Measurements from ENCODE around the gene PLXDC2.

Gene PLXDC2

GRCh38 chr10:19941206-19941880 is 125.1 kb downstream of the PLXDC2 start:
- no peak overlapping the region for H3K4me3 ChIP-seq (ENCODE audit: low read depth, low read length)
- no peak for TF ChIP-seq CTCF (IDR thresholded peaks at IDR 0.05; ENCODE audit: control insufficient read depth, extremely low read depth, insufficient read depth)
- no peak for DNase-seq (ENCODE audit: low read depth)

- peak; percentile 28 for DNase-seq (ENCODE audit: low read depth)
- no peak overlapping the region for H3K4me3 ChIP-seq (ENCODE audit: low read depth, low read length)
- TF ChIP-seq CTCF (IDR thresholded peaks at IDR 0.05; ENCODE audit: control insufficient read depth, extremely low read depth, insufficient read depth), result no peak
Measured at GRCh38 chr10:19944911-19945663, 128.9 kb downstream of the PLXDC2 start.

DNA sequence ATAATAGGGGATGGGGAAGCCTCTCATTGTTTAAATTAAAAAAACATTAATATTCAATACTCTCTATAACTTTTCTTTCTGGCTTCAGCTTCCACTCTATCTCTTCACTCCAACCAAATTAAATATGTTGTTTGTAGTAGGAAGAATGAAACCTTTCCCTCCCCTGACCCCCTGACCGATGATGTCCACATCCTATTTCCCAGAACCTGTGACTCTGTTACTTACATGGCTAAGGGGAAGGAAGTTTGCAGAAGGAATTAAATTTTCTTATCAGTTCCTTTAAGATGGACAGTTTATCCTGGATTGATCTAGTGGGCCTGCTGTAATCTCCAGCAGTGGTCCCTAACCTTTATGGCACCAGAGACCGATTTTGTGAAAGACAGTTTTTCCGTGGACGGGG is 130.0 kb downstream of the PLXDC2 start:
- DNase-seq (ENCODE audit: low read depth), result no peak
- no peak overlapping the region for H3K4me3 ChIP-seq (ENCODE audit: low read depth, low read length)
- TF ChIP-seq CTCF (IDR thresholded peaks at IDR 0.05; ENCODE audit: control insufficient read depth, extremely low read depth, insufficient read depth), result no peak

DNA sequence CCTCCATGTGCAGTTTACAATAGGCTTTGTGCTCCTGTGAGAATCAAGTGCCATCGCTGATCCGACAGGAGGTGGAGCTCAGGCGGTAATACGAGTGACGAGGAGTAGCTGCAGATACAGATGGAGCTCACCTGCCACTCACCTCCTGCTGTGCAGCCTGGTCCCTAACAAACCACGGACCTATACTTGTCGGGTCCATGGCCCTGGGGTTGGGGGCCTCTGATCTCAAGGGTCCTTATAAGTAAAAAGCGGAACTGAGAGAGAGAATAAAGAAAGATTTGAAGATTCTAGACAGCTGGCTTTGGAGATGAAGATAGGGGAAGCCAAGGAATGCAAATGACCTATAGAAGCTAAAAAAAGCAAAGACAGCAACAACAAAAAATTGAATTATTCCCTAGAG is 130.6 kb downstream of the PLXDC2 start:
- TF ChIP-seq CTCF (IDR thresholded peaks at IDR 0.05; ENCODE audit: control insufficient read depth, extremely low read depth, insufficient read depth), result no peak
- H3K4me3 ChIP-seq (ENCODE audit: low read depth, low read length), result no peak overlapping the region
- no peak for DNase-seq (ENCODE audit: low read depth)

- H3K4me3 ChIP-seq (ENCODE audit: low read depth, low read length), result no peak overlapping the region
- DNase-seq (ENCODE audit: low read depth), result no peak
- no peak for TF ChIP-seq CTCF (IDR thresholded peaks at IDR 0.05; ENCODE audit: control insufficient read depth, extremely low read depth, insufficient read depth)
Measured at GRCh38 chr10:19947215-19947614, 131.0 kb downstream of the PLXDC2 start.

DNA sequence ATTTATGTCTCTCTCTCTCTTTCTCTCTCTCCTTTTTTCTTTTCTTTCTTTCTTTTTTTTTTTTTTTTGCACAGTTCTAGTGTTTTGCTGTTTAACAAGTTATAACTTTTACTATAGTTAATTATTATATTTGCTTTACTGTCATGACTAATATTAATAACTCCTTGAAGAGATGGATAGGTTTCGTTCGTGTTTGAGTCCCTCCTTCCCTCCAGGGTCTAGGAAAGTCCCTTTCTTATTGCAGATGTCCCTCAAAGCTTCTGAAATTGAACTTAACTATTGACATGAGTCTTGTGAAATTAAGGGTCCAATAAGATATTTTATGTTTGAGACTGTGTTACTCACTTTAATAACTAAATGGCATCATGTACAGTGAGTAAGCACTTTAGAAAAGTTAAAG is 131.4 kb downstream of the PLXDC2 start:
- DNase-seq (ENCODE audit: low read depth), result no peak
- H3K4me3 ChIP-seq (ENCODE audit: low read depth, low read length), result no peak overlapping the region
- TF ChIP-seq CTCF (IDR thresholded peaks at IDR 0.05; ENCODE audit: control insufficient read depth, extremely low read depth, insufficient read depth), result no peak
